CD4-positive, alpha-beta T cell treated with Interferon gamma for 1 hour (primary cell): ENCODE data around the gene MGP.

Source experiments
- DNase-seq: peaks from one replicate; pipeline ENCODE4 v3.0.0-alpha.2; 2020

MGP gene

DNA sequence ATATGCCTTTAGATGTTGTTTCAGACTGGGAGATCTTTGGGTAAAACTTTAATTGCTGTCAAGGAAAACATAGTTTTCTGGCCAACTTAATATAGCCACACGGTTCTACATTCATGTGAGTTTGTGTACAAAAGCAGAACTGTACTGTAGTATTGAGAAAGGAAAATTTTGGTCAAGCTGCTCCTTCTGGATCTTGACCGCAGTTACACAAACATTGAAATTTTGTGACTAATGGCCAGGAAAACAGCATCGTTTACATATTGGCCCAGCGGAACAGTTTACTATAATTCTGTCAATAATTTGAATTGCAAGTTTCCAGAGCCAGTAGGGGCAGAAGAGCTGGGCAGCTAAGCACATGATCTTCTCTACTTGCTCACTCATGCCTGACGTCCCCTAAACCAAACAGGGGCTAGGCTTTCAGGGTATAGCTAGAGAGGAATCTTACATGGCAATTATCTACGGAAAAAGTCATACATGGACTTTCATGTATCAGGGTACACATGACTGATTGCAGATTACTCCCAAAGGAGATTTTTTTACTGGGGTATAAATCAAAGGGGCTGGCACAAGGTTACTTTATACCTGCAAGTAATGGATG lies 31.0 kb downstream of the MGP start:
- DNase-seq: no peak

- DNase-seq: no peak
Measured at GRCh38 chr12:14853961-14854360, 31.7 kb downstream of the MGP start.

- DNase-seq: no peak
Measured at GRCh38 chr12:14852880-14853279, 32.8 kb downstream of the MGP start.

DNA sequence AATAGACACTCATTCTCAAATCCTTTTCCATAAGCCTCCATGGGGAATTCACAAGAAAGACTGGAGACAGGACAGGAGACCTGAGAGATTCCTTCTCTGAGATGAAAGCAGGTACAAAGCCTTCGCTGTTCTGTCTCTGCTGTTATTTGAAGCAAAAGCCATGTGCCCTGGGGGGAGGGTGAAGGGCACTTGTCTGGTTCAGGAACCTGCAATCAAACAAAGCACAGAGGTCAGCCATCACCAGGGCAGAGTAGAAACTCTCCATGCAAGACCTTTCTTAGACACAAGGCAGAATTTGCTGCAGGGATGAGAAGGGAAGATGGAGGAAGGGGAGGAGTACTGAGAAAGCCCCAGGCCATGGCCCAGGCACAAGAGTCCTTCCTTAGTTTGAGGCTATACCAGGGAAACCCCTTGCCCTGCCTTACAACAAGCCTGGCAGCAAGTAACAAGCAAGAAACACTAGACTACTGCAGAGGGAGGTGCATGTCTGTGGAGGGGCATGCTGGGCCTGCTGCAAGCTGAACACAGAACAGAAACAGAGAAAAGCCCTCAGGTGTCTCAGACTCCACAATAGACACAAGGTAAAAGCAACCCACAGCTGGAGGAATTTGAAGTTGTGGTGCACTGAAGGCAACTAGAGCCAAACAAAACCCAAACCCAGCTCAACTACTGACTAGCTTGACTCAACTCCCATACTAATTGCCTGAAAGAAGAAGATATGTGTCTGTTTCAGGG lies 34.6 kb downstream of the MGP start:
- no peak for DNase-seq

DNA sequence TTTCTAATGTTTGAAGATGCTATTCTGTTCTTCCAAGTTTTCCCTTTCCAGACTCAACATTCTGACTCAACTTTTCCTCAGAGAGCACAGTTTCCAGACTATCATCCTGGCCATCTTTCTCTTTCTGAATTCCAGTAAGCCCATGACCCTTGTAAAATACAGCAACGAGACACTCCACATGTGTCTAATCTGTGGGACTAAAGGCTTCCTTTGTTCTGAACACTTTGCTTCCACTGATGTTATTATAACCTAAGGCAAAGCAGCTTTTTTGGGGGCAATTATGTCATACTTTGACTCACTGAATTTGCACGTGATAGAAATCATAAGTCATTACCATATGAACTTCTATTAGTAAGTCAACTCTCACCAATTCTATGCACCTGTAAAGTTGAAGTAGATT lies 36.0 kb downstream of the MGP start:
- DNase-seq: no peak

DNA sequence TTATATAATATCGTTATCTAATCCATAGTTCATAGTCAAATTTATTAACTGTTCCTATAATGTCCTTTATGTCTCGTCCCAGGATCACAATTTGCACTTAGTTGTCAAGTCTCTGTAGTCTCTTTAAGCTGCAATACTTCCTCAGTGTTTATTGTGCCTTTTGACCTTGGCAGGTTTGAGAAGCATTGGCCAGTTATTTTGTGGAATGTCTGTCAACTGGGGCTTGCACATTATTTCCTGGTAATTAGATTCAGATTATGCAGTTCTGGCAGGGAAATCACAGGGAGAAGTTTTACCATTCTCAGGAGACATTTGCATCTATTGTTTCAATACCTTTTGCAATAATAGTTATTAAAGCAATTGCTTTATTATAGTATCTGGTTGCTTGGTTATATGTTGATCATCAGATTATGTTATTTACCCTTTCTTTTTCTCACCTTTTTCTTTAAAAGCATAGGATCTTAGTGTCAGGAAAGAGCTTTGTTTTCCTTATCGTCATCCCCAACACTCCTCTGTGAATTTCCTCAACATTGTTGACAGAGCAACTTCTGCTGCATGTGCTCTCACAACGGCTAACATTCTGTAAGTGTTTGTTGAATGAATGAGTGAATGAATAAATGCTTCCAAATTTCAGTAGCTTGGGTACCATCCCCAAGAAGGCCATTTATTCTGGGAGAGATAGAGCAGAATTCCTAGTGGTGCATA lies 38.6 kb downstream of the MGP start:
- no peak for DNase-seq

- no peak for DNase-seq
Measured at GRCh38 chr12:14846042-14846587, 39.5 kb downstream of the MGP start.

DNA sequence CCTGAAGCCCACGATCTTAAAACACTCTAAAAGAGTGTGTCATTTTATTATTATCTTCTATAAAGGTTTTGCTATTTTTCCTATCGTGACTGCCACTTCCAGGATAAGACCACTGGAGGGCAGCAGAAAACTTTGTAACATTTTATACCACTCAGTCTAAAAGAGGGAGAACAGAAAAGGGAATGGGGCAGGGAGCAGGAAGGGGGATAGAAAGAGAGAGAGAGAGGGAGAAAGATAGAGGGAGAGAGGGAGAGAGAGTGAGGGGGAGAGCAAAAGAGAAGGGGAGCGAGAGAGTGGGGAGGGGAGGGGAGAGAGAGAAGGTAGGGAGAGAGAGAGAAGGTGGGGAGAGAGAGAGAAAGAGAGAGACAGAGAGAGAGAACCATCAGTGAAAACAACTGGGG lies 40.3 kb downstream of the MGP start:
- DNase-seq: peak; percentile 22

GRCh38 chr12:14844401-14844800 lies 41.3 kb downstream of the MGP start:
- DNase-seq: no peak

GRCh38 chr12:14843425-14843887 lies 42.2 kb downstream of the MGP start, which contains the start of gene ART4:
Gene ART4 (minus strand): TSS chr12:14843526. CDS start chr12:14843113, 413 bp downstream.
- no peak for DNase-seq

GRCh38 chr12:14842315-14842714 lies 43.3 kb downstream of the MGP start:
- DNase-seq: no peak

GRCh38 chr12:14841761-14842160 lies 43.9 kb downstream of the MGP start:
- no peak for DNase-seq

- DNase-seq: no peak
Measured at GRCh38 chr12:14840616-14841015, 45.0 kb downstream of the MGP start.

DNA sequence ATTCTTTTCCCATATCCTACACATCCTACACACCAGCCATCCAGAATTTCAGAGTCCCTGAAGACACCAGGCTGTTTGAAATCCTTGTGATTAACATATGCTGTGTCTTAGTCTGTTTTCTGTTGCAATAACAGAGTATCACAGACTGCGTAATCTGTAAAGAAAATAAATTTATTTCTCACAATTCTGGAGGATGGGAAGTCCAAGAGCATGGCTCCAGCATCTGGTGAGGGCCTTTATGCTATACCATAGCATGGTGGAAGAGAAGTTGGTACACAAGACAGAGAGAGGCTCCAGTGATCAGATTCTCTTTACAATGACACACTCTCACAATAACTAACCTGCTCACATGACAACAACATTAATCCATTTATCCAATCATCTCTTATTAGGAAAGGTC lies 46.4 kb downstream of the MGP start:
- no peak for DNase-seq

DNA sequence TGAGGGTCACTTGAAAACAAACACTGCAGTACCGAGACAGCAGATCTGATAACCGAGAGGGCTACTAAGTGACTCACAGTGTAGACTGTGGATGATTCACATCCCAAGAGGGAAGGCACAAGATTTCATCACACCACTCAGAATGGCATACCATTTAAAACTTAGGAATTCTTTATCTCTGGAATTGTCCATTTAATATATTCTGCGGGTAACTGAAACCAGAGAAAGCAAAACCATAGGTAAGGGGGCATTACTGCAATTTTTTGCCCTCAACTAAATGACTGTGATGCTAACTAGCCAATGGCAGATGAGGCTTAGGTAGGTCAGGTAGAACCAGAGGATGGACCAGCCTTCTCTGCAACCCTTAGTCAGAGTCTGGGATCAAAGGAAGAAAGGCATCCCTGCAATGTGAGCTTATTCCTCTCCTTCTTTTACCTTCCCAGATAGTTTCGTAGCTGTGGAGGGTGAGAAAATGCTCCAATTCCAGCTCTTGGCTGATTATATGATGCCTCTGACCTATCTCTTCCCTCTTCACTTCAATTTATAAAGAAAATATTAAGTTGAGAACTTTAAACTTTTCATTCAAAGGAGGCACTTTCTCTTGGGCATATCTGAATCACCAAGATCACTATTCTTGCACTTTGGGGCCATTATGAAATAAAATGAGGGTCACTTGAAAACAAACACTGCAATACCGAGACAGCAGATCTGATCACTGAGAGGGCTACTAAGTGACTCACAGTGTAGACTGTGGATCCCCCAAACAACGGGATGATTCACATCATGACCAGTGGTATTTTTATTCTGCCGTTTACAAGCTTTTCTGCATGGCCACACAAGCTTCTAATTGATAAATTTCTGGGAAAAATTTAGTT lies 49.1 kb downstream of the MGP start:
- no peak for DNase-seq

- DNase-seq: no peak
Measured at GRCh38 chr12:14834509-14834908, 51.1 kb downstream of the MGP start.

- no peak for DNase-seq
Measured at GRCh38 chr12:14833952-14834351, 51.7 kb downstream of the MGP start.

DNA sequence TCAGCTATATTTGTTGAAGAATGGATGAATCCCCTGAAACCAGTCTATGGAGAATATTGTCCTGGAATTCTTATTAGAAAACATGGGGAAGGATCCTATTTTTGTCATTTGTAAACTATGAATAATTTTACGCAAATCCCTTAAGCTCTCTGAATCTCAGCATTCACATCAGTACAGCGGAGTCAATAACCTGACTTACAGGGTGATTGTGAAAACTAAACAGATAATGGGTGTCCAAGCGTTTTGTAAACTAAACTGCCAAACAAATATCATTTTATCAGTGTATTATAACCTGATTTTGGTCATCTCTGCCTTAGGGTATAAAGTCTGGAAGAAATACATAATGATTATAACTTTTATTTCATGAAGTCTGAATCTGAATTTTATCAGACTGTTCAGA lies 52.3 kb downstream of the MGP start:
- no peak for DNase-seq
